NCI-H2227 (cell line): ENCODE measurements around the gene CFAP299.
A peak's percentile ranks its signal among the peaks of the same experiment; 100 is the strongest.

Experiments
- DNase-seq: peaks from one replicate; lab custom pipeline; 2025; ENCODE audit not compliant: unreplicated experiment; lab: John Stamatoyannopoulos, UW

Gene CFAP299

DNA sequence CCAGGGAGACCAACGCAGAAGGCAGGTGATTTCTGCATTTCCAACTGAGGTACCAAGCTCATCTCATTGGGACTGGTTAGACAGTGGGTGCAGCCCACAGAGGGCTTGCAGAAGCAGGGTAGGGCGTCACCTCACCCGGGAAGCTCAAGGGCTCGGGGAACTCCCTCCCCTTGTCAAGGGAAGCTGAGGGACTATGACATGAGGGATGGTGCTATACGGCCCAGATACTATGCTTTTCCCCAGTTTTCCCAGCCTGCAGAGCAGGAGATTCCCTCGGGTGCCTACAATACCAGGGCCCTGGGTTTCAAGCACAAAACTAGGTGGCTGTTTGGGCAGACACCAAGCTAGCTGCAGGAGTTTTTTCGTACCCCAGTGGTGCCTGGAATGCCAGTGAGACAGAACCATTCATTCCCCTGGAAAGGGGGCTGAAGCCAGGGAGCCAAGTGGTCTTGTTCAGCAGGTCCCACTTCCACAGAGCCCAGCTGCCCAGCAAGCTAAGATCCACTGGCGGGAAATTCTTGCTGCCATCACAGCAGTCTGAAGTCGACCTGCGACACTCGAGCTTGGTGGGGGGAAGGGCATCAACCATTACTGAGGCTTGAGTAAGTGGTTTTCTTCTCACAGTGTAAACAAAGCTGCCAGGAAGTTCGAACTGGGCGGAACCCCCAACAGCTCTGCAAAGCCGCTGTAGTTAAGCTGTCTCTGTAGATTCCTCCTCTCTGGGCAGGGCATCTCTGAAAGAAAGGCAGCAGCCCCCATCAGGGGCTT lies 103.9 kb downstream of the CFAP299 start:
- peak; percentile 32 for DNase-seq

DNA sequence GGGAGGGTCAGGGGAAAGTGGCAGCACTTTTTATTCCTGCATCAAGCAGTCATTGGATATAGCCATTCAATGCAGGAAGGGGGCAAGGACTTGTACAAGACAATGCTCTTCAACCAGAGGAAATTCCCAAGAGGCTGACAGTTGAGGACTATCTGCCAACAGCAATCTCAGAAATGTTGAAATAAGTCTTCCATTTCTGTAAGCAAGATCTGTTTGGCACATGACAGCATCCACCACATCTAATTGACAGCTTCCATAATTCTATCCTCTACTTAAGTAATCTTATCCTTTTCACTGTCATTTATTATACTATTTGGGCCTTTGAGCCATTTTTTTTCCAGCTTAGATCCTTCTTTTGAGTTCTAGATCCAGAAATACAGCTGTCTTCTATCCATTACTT lies 110.7 kb downstream of the CFAP299 start:
- DNase-seq, result no peak

DNA sequence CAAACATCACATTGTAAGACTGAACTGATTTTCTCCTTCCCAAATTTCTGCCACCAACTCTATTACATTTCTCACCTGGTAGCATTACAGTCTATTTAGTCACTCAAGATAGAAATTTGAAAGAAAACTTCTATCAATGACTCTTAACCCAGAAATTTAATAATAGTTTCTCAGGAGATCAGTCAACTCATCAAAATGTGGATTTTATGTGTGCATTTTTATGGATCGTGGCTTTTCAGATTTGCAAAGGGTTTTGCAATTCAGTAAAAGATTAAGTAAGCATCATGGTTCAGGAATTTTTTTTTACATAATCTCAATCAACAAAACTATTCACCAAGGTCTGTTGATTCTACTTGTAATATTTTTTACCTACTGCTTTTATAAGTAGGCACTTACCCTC lies 111.1 kb downstream of the CFAP299 start:
- DNase-seq, result no peak

DNA sequence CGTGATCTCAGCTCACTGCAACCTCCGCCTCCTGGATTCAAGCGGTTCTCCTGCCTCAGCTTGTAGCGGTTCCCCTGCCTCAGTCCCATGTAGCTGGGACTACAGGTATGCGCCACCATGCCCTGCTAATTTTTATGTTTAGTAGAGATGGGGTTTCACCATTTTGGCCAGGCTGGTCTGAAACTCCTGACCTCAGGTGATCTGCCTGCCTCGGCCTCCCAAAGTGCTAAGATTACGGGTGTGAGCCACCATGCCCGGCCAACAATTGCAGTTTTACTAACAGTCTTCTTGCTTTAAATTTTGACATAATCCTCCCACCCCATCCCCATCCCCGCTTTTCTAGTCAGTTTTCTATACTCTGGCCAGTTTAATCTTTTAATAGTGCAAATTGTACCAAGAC lies 112.0 kb downstream of the CFAP299 start:
- no peak for DNase-seq

DNA sequence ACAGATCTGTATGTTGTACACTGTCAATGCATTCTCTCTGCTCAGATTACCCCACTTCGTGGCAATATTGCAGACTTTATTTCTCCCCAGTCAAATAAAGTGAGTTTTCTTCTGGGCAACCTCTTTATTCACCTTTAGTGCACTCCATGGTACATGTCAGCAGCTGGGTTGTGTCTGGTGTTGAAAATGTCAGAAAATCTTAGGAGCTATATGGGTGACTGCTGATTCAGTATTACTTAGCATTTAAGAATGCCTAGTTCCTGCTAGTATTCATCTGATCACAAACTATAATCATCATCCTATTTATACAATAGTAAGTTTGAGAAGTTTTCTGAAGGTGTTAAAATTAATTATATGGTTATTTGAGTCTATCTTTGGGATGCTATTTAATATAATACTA lies 112.5 kb downstream of the CFAP299 start:
- no peak for DNase-seq

DNA sequence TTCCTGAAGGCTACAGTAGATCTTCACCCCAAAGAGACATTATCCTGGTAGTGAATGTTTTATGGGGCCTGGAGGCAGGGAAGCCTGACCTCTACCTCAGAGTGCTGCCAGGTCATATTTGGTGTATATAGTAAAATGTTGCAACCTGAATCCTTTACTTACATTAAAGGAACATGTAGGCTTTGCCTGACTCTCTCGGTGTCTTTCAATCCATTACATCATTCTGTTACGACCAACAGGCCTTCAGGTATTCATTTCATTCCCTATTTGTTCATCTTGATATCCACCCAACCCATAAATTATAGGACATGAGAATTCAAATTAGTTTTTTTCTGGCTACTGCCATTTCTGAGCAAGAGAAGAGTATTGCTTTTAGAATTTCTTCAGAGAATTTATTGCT lies 116.5 kb downstream of the CFAP299 start:
- no peak for DNase-seq

DNA sequence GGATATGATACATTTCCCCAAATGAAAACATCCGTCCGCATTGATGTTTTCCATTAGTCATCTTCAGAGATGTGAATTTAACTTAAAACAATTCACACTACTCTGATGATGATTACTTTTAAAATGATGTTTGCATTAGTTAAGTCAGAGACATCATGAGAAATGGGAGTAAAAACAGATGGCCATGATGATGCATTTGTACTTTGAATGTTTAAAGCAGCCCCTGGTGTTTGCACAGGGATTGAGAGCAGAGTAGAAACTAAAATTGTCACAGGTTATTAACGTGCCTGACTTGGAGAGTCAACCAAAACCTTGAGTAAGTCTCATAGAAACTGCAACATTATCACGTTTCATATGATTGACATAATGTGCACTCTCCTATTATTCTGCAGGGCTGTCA lies 117.2 kb downstream of the CFAP299 start:
- DNase-seq, result no peak

DNA sequence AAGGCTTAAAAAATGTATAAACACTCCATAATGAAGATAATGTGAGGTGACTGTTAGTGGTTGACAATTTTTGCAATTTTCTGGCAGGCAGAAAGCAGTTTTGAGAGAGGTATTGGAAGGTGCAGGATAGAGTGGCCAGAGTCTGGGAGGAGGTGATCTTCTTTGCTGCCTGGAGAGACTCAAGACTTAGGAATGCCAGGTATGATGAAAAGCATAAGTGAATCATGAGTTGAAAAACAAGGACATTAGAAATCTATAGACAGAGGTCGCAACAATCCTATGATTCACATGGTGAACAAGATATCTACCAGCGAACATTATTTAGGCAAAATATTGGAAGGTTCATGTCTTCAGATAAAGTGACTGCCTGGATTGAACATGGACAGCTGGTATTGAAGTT lies 118.5 kb downstream of the CFAP299 start:
- no peak for DNase-seq

DNA sequence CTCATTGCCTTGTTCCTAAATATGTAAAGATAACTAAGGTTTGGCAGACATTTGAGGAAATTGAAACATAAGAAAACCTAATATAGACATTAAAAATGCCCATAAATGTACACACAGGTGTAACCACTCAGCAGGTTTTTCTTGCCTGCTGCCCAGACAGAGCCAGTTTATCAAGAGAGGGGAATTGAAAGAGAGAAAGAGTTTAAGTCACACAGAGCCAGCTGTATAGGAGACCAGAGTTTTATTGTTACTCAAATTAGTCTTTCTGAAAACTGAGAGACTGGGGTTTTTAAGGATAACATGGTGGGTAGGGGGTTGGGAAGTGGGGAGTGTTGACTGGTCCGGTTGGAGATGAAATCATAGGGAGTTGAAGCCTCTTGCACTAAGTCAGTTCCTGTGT lies 119.0 kb downstream of the CFAP299 start:
- DNase-seq, result no peak

DNA sequence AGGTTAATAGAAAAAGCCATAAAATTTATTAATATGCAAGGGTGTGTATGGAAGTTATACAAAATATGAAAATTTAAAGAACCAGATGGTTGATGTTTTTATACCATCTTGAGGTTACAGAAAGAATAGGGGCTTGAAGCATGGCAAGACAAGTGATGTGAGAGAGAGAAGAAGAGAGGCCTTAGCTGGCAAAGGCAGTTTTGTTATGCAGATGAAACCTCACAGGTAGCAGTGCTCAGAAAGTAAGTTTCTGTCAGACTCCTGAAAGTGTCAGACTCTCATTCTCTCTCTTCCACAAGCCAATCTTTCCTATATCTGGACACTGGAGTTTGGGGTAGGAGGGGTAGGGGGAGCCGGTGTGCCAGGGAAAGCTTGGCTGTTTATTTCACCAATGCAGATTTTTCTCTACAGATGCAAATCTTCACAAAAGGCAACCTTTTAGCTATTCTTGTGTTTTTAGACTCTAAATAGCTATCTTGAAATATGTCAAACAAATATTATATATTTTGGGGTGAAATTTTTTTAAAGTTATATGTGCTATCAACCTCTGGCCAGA lies 124.5 kb downstream of the CFAP299 start:
- no peak for DNase-seq

DNA sequence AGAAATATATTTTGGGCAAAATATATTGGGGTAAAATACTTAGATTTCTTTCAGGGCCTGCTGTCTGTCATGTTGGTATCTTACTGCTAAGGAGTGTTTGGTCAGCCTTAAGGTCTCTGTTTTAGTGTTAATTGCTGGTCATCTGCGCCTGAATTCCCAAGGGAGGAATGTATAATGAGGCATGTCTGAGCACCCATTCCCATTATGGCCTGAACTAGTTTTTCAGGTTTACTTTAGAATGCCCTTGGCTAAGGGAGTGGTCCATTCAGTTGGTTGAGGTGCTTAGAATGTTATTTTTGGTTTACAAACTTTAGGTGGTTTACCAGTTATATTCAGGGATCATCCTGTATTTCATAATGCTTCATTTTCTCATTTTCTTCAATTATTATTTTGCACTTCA lies 125.9 kb downstream of the CFAP299 start:
- DNase-seq, result no peak

DNA sequence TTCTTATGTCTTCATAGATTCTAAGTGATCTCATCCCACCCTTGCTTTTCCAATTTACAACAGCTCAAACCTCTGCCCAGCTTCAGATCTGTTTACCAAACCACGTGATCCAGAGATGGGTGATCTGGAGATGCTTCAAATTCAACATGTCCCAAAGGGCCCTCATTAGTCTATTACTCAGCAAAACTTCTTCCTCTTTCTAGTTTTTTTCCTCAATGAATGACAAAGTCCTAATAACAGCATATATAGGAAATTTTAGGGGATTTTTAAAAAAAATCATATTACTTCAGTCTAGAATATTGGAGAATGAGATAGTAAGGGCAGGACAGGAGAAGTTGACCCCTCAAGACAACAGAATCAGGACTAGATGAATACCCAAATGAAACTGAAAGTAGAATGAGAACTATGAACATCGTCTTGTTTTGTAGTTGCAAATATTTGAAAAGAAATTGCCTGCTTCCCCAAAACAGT lies 127.1 kb downstream of the CFAP299 start:
- DNase-seq, result no peak

DNA sequence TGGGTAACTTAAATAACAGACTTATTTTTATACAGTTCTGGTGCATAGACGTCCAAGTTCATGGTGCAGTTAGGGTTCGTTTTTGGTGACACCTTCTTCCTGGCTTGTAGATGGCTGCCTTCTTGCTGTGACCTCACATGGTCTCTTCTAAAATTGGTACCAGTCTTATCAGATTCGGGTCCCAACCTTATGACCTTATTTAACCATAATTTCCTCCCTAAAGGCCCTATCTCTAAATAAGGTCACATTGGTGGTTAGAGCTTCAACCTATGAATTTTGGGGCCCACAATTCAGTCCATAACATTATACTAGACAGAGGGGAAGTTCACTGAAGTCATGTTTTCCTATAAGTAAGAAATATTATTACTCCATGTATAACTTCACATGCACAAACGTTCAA lies 128.0 kb downstream of the CFAP299 start:
- no peak for DNase-seq

DNA sequence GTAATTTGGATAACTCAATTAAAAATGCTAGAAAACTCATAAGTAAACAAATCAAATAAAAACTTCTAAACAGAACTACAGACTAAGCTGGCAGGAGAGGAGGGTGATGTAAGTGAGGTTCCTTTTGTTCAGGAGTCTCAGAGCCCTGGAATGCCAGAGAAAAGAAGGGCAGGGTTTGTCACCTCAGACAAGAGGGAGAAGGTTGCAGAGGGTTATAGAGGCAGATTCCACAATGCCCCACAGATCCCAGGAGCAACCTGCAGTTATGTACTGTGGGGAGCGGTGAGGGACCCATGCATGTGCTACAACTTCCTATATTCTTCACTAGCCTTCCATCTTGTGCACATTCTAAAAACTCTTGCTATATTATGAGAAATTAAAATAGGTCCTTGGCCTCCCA lies 129.7 kb downstream of the CFAP299 start:
- no peak for DNase-seq

DNA sequence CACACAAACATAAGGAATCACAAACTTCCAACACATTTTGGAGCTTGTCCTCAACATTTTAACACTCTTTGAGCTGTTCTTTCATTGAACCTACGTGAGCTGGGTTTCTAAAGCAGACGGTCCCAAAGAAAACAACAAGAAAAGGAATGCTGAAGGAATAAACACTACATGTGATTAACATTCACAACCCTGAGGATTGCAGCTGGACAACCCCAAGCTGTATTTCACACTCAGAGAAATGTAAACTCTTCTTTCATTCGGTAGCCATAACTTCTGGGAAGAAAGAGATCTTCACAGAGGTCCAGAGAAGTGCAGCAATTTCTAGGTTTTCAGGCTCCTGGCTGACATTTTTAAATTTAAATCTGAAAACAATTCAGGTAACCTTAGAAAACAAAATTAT lies 130.2 kb downstream of the CFAP299 start:
- no peak for DNase-seq

DNA sequence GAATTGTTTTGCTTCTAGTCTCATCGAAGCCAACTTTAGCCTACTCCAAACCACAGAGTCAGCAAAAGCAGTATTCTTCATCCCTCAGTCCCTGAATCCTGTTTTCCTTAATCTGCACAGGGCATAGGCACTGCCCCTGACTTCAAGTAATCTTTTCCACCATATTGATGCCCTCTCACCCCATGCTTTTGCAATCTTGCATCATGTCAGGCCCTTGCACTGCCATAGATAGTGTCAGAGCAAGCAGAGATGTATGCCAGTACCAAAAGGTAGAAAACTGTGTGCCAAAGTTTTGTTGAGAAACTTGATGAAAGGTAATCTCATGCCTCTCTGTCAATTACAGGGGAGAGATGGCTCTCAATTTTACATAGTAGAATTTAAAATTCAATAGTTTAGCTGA lies 131.1 kb downstream of the CFAP299 start:
- DNase-seq, result no peak

DNA sequence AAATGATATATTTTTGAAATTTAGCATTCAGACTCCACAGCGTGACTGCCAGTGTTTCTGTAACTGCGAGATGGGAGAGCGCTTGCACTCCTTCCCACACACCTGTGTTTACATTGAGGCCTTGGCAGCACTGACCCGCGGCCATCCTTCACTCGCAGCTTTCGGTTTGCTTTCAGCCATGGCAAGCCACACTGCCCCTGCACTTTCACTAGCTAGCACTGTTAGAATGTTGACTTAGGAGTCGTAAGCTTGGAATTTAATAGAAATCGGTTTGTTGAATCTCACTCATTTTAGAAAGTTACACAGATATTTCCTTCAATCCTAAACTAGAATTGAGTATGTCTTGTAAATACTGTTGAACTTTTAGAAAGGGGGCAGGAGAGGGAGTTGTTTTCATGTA lies 136.2 kb downstream of the CFAP299 start:
- peak; percentile 44 for DNase-seq

DNA sequence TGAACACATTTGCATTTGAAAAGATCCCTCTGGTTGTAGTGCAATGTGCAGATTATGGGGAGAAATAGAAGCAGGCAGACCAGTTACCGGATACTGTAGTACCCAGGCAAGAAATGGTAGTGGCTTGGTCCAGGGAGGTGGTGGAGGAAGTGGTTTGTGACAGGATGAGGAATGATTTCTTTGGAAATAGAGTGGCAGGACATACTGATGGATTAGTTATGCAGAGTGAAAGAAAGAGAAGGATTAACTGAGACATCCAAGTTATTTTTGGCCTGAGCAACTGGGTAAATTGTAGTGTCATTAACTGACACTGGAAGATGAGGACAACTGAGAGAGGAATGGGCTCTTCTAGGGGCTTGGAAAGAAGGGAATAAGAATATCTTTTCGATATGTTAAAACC lies 139.7 kb downstream of the CFAP299 start:
- no peak for DNase-seq

DNA sequence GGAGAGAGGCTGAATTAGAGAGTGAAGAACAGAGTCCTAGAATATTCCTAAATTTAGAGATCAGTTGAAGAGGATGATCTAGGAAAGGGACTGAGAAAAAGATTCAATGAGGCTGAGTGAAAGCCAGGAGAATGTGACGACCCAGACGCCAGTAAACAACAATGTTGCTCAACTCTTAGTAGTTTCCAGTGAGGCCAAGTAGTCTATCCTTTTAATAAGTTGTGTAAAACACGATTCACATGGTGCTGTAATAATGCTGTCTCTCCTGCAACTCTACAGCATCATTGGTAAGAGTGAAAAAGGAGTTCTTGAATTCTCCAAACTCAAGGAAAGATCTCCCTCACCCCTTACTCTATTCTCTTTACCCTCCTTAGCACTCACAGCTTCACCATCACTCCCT lies 140.3 kb downstream of the CFAP299 start:
- no peak for DNase-seq

DNA sequence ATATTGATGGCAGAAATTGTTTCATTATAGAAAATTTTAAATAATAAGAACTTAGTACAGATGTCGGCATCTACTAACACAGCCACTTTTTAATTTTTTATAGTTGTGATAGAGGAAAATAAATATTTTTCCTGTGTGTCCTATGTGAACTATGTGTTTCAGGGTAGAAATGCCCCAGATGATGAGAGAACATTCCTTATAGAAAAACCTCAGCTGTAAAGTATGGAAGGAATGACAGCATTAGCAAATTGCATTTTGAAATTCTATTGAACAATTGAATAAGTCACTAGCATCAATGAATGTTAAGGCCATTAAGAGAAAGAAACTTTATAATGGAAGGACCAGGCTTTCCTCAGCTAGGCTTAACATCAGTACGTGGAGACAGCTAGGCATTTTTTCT lies 149.2 kb downstream of the CFAP299 start:
- no peak for DNase-seq

DNA sequence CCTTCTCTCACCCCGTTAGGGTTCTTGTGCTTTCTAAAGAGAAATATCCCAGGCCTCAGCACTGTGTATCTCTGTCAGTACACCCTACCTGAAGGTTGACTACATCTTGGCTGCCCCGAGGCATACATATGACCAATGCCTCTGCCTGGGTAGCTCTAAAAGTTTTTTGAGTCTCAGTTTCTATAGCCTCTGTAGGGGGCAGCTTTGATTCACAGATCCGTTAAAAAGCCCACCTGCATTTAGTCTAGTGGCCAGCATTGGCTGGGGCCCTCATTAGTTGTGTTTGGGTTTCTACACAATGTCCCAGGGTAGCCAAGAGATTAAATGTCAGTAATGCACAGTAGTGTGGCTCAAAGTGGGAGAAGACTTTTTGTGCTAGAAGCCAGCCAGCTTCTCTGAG lies 151.1 kb downstream of the CFAP299 start:
- DNase-seq, result no peak

DNA sequence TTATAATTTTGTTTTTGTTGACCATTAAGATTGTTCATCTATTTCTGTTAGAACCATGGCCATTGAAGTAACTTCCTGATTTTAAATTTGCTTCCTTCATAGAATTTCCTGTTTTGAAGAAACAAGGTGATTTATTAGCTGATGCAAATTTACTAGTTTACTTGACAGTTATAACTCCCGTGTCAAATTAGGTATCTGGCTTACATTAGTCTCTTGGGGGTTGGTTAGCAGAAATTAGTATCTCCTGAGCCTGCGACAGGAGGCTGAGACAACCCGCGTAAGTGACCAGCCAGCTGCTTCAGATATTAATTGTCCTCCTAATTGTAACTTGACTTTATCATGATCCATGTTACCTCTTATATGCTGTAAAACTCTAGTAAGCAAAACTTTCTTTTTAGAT lies 154.3 kb downstream of the CFAP299 start:
- DNase-seq, result no peak

DNA sequence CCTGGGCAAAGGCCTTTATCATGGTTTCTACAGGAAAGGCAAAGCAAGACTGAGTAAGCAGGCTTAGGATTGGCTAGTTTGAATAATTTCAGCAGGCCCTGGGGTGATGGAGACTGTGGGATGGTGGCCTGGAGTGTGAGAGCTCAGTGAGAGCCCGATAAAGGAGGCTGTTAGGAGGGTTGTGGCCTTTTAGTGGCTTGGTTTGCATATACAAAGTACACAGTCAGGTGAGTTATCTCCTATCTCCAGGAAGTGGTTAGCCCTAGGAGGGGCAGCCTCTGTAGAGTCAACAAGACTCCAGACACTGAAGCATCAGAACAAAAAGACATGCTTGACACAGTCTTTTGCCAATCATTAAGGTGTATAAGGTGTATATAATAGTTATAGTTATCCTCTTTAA lies 157.2 kb downstream of the CFAP299 start:
- no peak for DNase-seq
